ENCODE results near the gene SIVA1.
A peak's percentile ranks its signal among the peaks of the same experiment; 100 is the strongest.

DNA sequence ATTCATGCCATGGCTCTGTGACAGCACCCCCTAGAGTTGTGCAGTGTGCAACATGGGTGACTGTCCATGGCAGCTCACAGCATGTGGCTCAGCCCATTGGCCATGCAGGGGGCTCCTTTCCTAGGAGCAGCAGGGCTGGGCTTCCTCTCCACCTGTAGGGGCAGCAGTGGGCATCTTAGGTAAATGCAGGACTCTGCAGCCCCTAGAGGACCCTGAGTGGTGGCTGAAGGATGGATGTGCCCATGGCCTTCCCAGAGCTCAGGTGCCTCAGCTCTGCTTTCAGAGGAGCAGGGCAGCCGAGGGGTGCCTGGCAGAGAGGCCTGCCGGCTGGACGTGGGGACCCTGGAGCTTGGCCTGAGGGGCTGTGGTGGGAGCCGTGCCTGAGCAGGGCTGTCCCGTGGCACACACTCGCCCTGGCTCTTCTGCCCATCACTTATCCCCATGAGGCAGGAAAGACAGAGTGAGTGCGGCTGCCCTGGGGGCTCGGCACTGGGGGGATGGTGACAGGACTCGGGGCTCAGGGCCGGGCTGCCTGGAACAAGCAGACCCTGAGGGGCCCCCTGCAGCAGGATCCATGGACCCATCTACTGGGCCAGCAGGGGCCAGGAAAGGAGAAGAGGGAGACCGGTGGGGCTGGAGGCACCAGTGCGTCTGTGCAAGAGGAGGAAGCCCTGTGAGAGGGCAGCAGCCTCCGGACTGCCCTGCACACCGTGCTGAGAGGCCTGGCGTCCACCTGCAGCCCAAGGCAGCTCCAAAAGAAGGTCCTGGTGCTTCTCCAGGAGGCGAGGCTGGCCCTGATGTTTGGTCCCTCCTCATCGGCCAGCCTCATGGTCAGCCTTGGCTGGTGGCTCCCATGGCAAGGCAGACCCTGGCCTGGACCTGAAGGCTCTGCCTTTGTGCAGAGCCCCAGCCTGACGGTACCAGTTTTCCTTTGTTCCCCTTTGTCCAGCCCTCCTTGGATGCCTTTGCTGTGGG is 21.3 kb upstream of the SIVA1 start:
- TF ChIP-seq, protein P1, sequence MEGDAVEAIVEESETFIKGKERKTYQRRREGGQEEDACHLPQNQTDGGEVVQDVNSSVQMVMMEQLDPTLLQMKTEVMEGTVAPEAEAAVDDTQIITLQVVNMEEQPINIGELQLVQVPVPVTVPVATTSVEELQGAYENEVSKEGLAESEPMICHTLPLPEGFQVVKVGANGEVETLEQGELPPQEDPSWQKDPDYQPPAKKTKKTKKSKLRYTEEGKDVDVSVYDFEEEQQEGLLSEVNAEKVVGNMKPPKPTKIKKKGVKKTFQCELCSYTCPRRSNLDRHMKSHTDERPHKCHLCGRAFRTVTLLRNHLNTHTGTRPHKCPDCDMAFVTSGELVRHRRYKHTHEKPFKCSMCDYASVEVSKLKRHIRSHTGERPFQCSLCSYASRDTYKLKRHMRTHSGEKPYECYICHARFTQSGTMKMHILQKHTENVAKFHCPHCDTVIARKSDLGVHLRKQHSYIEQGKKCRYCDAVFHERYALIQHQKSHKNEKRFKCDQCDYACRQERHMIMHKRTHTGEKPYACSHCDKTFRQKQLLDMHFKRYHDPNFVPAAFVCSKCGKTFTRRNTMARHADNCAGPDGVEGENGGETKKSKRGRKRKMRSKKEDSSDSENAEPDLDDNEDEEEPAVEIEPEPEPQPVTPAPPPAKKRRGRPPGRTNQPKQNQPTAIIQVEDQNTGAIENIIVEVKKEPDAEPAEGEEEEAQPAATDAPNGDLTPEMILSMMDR (IDR thresholded peaks at IDR 0.05; ENCODE audit: insufficient read depth, low read length, poor library complexity, severe bottlenecking), result peak; percentile 46
- no peak for TF ChIP-seq EZH2phosphoT487 (conservative IDR thresholded peaks at IDR 0.05; ENCODE audit: low read length)

Measured in SU-DHL-6 (cell line).